ENCODE results near the gene PCSK6.

- TF ChIP-seq, protein P1, sequence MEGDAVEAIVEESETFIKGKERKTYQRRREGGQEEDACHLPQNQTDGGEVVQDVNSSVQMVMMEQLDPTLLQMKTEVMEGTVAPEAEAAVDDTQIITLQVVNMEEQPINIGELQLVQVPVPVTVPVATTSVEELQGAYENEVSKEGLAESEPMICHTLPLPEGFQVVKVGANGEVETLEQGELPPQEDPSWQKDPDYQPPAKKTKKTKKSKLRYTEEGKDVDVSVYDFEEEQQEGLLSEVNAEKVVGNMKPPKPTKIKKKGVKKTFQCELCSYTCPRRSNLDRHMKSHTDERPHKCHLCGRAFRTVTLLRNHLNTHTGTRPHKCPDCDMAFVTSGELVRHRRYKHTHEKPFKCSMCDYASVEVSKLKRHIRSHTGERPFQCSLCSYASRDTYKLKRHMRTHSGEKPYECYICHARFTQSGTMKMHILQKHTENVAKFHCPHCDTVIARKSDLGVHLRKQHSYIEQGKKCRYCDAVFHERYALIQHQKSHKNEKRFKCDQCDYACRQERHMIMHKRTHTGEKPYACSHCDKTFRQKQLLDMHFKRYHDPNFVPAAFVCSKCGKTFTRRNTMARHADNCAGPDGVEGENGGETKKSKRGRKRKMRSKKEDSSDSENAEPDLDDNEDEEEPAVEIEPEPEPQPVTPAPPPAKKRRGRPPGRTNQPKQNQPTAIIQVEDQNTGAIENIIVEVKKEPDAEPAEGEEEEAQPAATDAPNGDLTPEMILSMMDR (conservative IDR thresholded peaks at IDR 0.05): no peak
- TF ChIP-seq EZH2 (IDR thresholded peaks at IDR 0.05; ENCODE audit: low read depth): no peak
Measured at GRCh38 chr15:101526021-101526420, 36.5 kb upstream of the PCSK6 start.
